Occipital lobe (tissue), 2 donors: ENCODE data around the gene UBE2C. TPM values are rescaled to one million over a fixed set of nuclear protein-coding genes. Genes with fewer than 3 reads are reported as not detected.
A peak's percentile ranks its signal among the peaks of the same experiment; 100 is the strongest.
"Not testable (repeated sequence)": the region's sequence is repeated elsewhere in the genome, so short reads cannot be mapped to it uniquely, and the experiment has no call there.

Source experiments
- DNase-seq: peaks from one replicate; lab custom pipeline; 2025; lab: John Stamatoyannopoulos, UW
- total RNA-seq: library from RNA; depleted of rRNA; stranded (reverse); fragments of >200 nt; gene quantifications from one replicate; pipeline ENCODE4 v1.2.3, GENCODE V29; 2014

The UBE2C gene
- total RNA-seq, 1 donor from 2014 or later = 6.9 TPM

DNA sequence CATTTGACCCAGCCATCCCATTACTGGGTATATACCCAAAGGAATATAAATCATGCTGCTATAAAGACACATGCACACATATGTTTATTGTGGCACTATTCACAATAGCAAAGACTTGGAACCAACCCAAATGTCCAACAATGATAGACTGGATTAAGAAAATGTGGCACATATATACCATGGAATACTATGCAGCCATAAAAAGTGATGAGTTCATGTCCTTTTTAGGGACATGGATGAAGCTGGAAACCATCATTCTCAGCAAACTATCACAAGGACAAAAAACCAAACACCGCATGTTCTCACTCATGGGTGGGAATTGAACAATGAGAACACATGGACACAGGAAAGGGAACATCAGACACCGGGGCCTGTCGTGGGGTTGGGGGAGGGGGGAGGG lies 14.5 kb upstream of the UBE2C start:
- DNase-seq = not testable (repeated sequence)

- DNase-seq = no peak
Measured at GRCh38 chr20:45798935-45799642, 13.4 kb upstream of the UBE2C start.

DNA sequence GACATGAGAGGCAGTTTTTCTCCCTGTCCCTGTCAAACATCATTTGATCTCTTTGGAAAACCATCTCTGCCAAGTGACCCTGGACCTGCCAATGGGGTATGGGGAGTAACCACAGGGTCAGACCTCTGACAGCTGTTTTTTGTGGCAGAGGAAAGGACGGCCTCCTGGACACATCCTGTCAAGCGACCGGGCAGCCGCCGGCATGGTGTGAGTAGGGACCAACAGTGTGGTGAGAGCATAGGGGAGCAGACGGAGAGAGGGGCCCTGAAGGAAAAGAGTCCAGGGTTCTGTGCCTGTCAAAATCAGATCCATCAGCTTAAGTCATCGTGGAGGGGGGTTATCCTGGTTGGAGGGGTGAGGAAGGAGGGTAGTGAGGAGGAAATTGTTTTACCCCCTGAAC lies 10.6 kb upstream of the UBE2C start:
- no peak for DNase-seq

- DNase-seq = no peak
Measured at GRCh38 chr20:45810191-45810970, 2.1 kb upstream of the UBE2C start.

DNA sequence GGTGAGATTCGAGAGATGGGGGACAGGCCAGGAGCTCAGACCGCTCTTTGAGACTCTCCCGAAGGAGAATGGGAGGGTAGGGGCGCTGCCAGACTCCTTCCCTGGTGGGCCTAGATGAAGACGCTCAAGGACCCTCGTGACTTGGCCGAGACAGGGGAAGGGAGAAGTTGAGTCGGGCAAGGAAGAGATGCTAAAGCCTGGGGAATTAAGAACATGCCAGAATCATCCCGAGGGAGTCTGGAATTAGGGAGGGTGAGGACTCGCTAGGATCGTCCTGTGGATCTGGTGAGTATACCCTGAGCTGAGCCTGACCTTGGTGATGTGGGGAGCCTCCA lies 529 bp downstream of the UBE2C start:
- no peak for DNase-seq

DNA sequence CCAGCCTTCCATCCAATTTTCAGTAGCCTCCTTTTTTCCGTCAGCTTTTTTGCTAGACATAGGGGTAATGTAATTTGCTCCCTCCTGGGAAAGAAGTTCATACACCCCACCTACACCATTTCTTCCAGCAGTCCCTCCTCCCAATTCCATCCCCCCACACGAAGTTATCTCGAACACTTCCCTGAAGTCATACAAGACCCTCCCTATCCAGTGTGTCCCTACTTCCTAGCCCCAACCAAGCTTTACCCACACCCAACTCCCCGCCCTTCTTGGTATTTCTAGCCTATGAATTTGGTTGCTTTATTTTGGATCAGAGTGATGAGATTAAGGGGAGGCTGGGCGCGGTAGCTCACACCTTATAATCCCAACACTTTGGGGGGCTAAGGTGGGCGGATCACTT lies 1.0 kb downstream of the UBE2C start:
- no peak for DNase-seq

- DNase-seq = no peak
Measured at GRCh38 chr20:45814314-45814713, 1.9 kb downstream of the UBE2C start.

DNA sequence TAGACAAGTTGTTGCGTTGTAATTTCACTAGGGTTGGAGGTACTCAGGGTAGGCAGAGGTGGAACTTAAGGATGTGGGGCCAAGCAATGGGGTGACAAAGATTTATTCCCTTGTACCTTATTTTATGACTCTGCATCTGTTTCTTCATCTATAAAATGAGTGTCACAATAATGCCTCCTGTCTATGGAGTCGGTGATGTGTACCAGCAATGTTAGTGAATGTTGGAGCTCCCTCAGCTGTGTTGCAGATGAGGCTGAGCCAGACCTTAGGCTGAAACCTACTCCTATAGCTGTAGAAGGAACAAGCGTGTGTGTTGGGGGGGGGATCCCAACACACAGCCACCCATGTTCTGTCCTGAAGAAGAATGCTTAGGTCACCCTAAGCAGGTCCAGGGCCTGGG lies 4.5 kb downstream of the UBE2C start:
- no peak for DNase-seq

DNA sequence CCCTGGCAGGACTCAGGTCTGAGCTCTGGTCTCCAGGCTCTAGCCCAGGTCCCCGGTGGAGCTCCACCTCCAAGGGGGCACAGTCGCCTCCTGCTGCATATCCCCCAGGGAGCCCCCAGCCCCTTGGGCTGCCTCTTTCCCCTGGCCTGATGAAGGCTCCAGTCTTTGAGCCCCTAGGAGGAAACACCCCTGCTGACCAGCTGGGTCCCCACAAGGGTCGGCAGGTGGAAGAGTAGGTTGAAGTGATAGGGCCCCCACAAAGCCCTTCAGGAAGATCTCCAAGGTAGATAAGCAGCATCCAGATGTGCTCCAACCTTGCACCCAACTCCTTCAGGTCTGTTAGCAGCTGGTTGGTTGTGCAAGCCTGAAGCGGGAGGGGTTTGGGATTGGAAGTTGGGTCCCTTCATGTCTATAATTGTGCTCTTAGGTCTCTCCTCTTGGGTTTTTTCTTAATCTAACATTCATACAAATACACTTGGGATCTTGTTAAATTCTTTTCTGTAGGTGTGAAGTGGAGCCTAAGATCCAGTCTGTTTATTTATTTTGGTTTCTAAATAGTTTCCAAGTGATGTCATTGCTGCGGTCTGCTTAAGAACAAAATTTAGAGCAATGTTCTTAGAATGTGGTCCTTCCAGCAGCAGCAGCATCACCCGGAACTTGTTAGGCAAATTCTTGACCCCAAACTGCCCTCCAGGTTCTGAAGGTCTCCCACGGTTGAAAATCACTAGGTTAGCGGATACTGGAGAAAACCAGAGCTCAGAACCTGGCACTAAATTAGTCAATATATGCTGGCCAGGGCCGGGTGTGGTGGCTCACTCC lies 5.1 kb downstream of the UBE2C start:
- no peak for DNase-seq

DNA sequence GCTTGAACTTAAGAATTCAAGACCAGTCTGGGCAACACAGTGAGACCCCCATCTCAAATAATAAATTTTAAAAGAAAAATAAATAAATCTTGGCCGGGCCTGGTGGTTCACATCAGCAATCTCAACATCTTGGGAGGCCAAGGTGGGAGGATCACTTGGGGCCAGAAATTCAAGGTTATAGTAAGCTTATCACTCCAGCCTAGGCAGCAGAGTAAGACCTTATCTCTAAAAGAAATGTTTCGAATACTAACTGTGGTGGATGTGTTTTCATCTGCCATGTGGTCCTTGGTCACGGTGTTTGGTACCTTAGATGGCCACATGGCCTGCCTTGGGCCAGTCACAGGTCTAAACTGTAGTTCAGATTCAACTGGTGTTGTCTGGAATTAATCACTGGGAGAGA lies 5.8 kb downstream of the UBE2C start:
- DNase-seq = no peak

DNA sequence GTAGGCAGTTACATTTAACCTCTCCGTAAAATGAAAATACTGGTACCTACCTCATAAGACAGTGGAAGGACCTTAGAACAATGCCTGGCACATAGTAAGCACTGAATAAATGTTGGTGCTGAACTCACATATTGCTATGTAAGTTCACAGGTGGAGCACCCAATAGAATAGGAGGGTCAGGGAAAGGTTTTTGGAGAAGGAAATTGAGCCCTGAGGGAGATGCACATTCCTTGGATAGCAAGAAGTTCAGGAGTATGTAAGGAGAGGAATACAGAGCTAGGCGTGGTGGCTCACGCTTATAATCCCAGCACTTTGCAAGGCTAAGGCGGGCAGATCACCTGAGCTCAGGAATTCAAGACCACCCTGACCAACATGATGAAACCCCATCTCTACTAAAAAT lies 7.0 kb downstream of the UBE2C start:
- no peak for DNase-seq

GRCh38 chr20:45821947-45822346 lies 9.5 kb downstream of the UBE2C start:
- no peak for DNase-seq

GRCh38 chr20:45822857-45823256 lies 10.4 kb downstream of the UBE2C start:
- peak; percentile 32 for DNase-seq

DNA sequence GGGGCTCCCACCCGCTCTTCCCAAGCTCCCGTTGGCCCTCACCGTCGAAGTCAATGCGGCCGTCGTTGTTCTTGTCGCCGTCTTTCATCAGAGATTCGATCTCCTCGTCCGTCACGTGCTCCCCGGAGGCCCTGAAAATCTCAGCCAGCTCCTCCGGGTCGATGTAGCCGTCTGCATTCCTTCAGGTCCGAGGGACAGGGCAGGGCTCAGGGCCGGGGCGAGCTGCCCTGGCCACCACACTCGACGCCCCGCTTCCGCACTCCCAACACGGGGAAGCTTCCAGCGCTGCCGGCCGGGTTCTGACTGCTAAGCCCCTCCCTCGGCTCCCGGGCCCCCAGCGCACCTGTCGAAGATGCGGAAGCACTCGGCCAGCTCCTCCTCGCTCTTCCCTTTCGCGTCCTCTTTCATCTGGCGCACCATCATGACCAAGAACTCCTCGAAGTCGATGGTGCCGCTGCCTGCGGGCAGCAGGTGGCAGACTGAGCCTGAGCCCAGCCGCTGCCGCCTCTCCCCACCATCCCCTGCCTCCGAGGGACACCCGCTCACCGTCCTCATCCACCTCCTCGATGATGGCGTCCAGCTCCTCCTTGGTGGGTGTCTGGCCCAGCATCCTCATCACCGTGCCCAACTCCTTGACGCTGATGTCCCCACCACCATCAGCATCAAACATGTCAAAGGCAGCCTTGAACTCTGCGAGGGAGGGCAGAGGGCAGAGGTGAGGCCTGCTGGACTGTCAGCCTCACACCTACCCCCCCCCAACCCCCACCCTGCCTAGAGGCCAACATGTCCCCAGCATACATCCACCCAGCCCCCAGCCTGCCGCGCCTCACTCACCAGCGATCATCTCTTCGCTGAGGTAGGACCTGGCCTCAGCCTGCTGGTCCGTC lies 11.7 kb downstream of the UBE2C start:
- no peak for DNase-seq

GRCh38 chr20:45826381-45827019 lies 14.1 kb downstream of the UBE2C start:
- DNase-seq = no peak

DNA sequence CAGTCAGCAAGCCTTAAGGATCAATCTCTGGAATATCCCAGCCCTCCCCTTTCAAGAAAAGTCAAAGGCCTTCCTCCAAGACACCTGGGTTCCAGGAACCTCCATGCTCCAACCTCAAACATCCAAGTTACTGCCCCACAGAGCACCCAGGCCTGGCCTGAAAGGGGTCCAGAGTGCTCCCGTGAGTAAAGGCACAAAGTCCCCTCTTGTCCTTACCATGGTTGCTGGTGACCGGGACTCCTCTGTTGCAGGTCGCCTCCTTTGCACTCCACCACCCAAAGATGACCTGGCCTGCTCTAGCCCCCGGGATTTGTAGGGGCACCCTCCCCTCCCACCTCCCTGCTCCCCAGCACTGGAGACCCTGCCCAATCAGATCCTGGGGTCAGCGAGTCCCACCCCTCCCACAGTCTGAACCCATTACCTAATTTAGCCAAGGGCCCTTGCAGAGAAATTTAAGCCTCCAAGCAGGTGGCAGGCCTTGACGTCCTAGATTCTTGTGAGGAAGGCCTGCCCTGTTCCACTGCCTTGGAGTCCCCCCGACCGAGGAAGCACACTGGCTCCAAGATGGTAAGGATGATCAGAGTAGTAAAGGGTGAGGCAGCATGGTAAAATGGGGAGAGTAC lies 14.7 kb downstream of the UBE2C start, which contains the start of gene TNNC2:
Gene TNNC2 (minus strand): TSS at position 283 of the 623 bp plus-strand sequence. CDS start 64 bp downstream, at position 219.
- DNase-seq = no peak

- no peak for DNase-seq
Measured at GRCh38 chr20:45827712-45828111, 15.3 kb downstream of the UBE2C start.

DNA sequence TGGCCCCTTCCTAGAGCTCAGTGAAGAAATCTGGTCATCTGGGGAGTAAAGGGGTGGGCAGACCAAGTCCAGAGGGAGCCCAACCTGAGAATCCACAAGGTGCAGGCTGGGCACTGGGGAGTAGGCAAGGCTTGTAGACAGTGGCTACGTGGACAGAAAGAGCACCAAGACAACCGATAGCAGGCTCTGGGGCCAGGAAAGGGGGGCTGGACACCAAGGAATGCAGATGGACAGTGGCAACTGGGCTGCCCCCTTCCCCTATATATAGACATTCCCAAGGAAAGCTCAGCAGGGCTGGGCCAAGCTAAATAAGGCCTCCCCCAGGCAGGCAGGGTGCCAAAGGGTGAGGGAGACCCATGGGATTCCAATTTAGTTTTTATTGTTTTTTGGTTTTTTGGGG lies 16.1 kb downstream of the UBE2C start:
- DNase-seq = no peak

DNA sequence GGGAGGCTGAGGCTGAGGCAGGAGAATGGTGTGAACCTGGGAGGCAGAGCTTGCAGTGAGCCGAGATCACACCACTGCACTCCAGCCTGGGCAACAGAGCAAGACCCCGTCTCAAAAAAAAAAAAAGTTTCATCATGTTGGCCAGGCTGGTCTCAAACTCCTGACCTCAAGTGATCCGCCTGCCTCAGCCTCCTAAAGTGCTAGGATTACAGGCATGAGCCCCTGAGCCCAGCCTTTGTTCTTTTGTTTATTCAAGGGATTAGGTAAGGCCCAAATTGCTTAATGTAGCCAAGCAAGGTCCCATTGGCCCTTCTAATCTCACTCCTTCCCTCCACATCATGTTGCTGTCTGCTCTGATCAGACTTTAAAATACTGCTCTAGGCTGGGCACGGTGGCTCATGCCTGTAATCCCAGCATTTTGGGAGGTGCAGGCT lies 17.2 kb downstream of the UBE2C start:
- not testable (repeated sequence) for DNase-seq

DNA sequence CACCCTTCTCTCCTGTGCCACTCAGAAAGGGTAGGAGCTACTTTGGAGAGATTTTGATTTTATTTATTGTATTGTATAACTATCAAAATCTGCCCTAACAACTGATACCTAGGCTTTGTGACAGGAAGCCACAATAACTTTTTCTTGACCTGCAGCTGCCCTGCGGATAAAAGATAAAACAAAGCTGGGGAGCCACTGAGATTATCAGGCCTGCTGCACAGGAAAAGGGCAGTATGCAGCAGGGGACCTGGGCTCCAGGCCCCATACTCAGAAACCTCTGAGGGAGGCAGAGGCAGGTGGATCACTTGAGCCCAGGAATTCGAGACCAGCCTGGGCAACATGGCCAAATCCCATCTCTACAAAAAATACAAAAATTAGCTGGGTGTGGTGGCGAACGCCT lies 20.2 kb downstream of the UBE2C start:
- no peak for DNase-seq
